IMR-90 (cell line): ENCODE results near the gene AP3M1. TPM values are rescaled to one million over a fixed set of nuclear protein-coding genes. Genes with fewer than 3 reads are reported as not detected.

Experiments used
- ATAC-seq: fragments of 200-7000 bp; cut with Tn5 transposase; 2 replicates; pipeline ENCODE4 v1.9.1; 2020; ENCODE audit warnings: low read depth, mild to moderate bottlenecking, moderate library complexity
- Bru-seq: library from RNA; stranded (reverse); fragments of 400-500 nt; gene quantifications from one replicate; lab custom pipeline; 2021; lab: Mats Ljungman, UMichigan
- BruChase-seq, 2 experiments: library from RNA; stranded (reverse); fragments of 400-500 nt; gene quantifications; one replicate each; lab custom pipeline; 2021; lab: Mats Ljungman, UMichigan
- BruUV-seq: library from RNA; stranded (reverse); fragments of 400-500 nt; replicated peaks from 2 replicates; lab custom pipeline; 2021; lab: Mats Ljungman, UMichigan
- CTCF ChIA-PET: fragments of 300-600 bp; formaldehyde crosslinking; extraction: SDS; loops from one replicate; lab custom pipeline; 2021; ENCODE audit warnings: antibody characterized with exemption; lab: Yijun Ruan, JAX
- POLR2A ChIA-PET: fragments of 300-600 bp; sonication (Branson Sonifier 250); formaldehyde crosslinking; loops from one replicate; lab custom pipeline; 2022; ENCODE audit warnings: antibody characterized with exemption; ENCODE audit not compliant: unreplicated experiment; lab: Charles Lee
- DNase-seq: peaks from one replicate; pipeline ENCODE4 v3.0.0; 2013
- H2AFZ ChIP-seq: replicated peaks from 2 replicates; pipeline ENCODE3; 2013; ENCODE audit warnings: low read length, mild to moderate bottlenecking; ENCODE audit not compliant: poor library complexity
- H2AK5ac ChIP-seq: 2 replicates; pipeline ENCODE4 v1.6.1; 2013; ENCODE audit warnings: low read depth, low read length, inconsistent platforms
- H2AK9ac ChIP-seq: replicated peaks from 2 replicates; pipeline ENCODE3; 2013; ENCODE audit warnings: mild to moderate bottlenecking, low read depth, low read length, moderate library complexity; ENCODE audit not compliant: poor library complexity
- H2BK120ac ChIP-seq: 2 replicates; pipeline ENCODE4 v1.6.1; 2013; ENCODE audit warnings: low read depth, low read length, inconsistent platforms
- H2BK15ac ChIP-seq: 3 replicates; pipeline ENCODE4 v1.6.1; 2013; ENCODE audit warnings: low read depth, low read length, inconsistent platforms
- H2BK20ac ChIP-seq: 2 replicates; pipeline ENCODE4 v1.6.1; 2013; ENCODE audit warnings: low read depth, mild to moderate bottlenecking, inconsistent platforms, low read length, moderate library complexity
- H2BK5ac ChIP-seq: 2 replicates; pipeline ENCODE4 v1.6.1; 2013; ENCODE audit warnings: mild to moderate bottlenecking, low read depth, low read length, inconsistent platforms; ENCODE audit not compliant: poor library complexity, severe bottlenecking
- H3K14ac ChIP-seq: replicated peaks from 2 replicates; pipeline ENCODE4 v1.6.1; 2013; ENCODE audit warnings: low read depth, low read length, inconsistent platforms
- H3K18ac ChIP-seq: 2 replicates; pipeline ENCODE4 v1.6.1; 2013; ENCODE audit warnings: low read depth, low read length, control low read depth
- H3K23ac ChIP-seq: 2 replicates; pipeline ENCODE4 v1.6.1; 2013; ENCODE audit warnings: low read depth, low read length, inconsistent platforms
- H3K27ac ChIP-seq: 2 replicates; pipeline ENCODE4 v1.5.1; 2013; ENCODE audit warnings: mild to moderate bottlenecking, control low read depth, low read length; ENCODE audit not compliant: insufficient read depth
- H3K27me3 ChIP-seq: 2 replicates; pipeline ENCODE4 v1.6.1; 2013; ENCODE audit warnings: low read length; ENCODE audit not compliant: control insufficient read depth, insufficient read depth
- H3K36me3 ChIP-seq: 2 replicates; pipeline ENCODE4 v1.6.1; 2013; ENCODE audit warnings: low read length, mixed read lengths; ENCODE audit not compliant: control insufficient read depth, insufficient read depth
- H3K4ac ChIP-seq: 2 replicates; pipeline ENCODE4 v1.6.1; 2013; ENCODE audit warnings: low read depth, low read length, inconsistent platforms
- H3K4me1 ChIP-seq: 2 replicates; pipeline ENCODE4 v1.6.1; 2013; ENCODE audit warnings: low read length, mixed read lengths; ENCODE audit not compliant: control insufficient read depth, insufficient read depth
- H3K4me2 ChIP-seq: 2 replicates; pipeline ENCODE4 v1.6.1; 2013; ENCODE audit warnings: low read depth, mild to moderate bottlenecking, control low read depth, low read length, moderate library complexity
- H3K4me3 ChIP-seq: 2 replicates; pipeline ENCODE4 v1.5.1; 2013; ENCODE audit warnings: low read depth, mild to moderate bottlenecking, control low read depth, low read length, moderate library complexity; ENCODE audit not compliant: insufficient read depth
- H3K56ac ChIP-seq: 2 replicates; pipeline ENCODE4 v1.6.1; 2013; ENCODE audit warnings: low read length, inconsistent platforms; ENCODE audit not compliant: insufficient read depth; ENCODE audit errors: extremely low read depth
- H3K79me1 ChIP-seq, 2 experiments: 2 replicates each; pipeline ENCODE4 v1.6.1; 2013; ENCODE audit warnings: low read length in 2 of 2, inconsistent platforms in 1 of 2, low read depth in 1 of 2
- H3K9ac ChIP-seq: 2 replicates; pipeline ENCODE4 v1.6.1; 2013; ENCODE audit warnings: low read depth, low read length, control low read depth
- H3K9me1 ChIP-seq: 2 replicates; pipeline ENCODE4 v1.6.1; 2013; ENCODE audit warnings: low read length, inconsistent platforms; ENCODE audit not compliant: insufficient read depth
- H3K9me3 ChIP-seq: 2 replicates; pipeline ENCODE4 v1.6.1; 2013; ENCODE audit warnings: low read length; ENCODE audit not compliant: control insufficient read depth, insufficient read depth
- H4K20me1 ChIP-seq: 2 replicates; pipeline ENCODE4 v1.6.1; 2013; ENCODE audit warnings: low read length, inconsistent platforms; ENCODE audit not compliant: insufficient read depth
- H4K5ac ChIP-seq: 2 replicates; pipeline ENCODE4 v1.6.1; 2013; ENCODE audit warnings: mild to moderate bottlenecking, low read depth, low read length, control low read depth
- H4K8ac ChIP-seq, 2 experiments: 2 replicates each; pipeline ENCODE4 v1.6.1; 2013; ENCODE audit warnings: low read depth in 2 of 2, low read length in 2 of 2, control low read depth in 1 of 2, inconsistent platforms in 1 of 2
- H4K91ac ChIP-seq: 2 replicates; pipeline ENCODE4 v1.6.1; 2013; ENCODE audit warnings: low read depth, low read length, inconsistent platforms; ENCODE audit not compliant: insufficient read depth
- POLR2A ChIP-seq: IDR thresholded peaks from 2 replicates; pipeline ENCODE4 v1.6.1; 2012; ENCODE audit warnings: mild to moderate bottlenecking, low read depth, low read length
- RCOR1 ChIP-seq: IDR thresholded peaks from 2 replicates; pipeline ENCODE4 v1.6.1; 2012; ENCODE audit warnings: mild to moderate bottlenecking, low read length, improper control_type of control experiment; ENCODE audit not compliant: insufficient replicate concordance
- WGBS, 2 experiments: methylation state at CpG; one replicate each; pipeline versions ENCODE4 v1.1.5 to v1.1.7; 2013; ENCODE audit warnings: missing lambda C conversion rate in 2 of 2; ENCODE audit not compliant: insufficient read length in 1 of 2; ENCODE audit errors: extremely low coverage in 2 of 2; 5-methylcytosine and 5-hydroxymethylcytosine counted together
- dilution Hi-C: fragments of 300-500 bp; cut with HindIII; formaldehyde crosslinking; loops from one replicate; pipeline ENCODE4 v1.14.3; 2018; ENCODE audit warnings: low sequenced_read_pairs; ENCODE audit not compliant: unreplicated experiment
- in situ Hi-C: fragments of 300-500 bp; cut with MboI; formaldehyde crosslinking; loops from 3 replicates; pipeline ENCODE4 v1.14.3; 2019; ENCODE audit warnings: low sequenced_read_pairs, inconsistent platforms, mixed read lengths
- intact Hi-C: fragments of 100-400 bp; cut with micrococcal nuclease; formaldehyde crosslinking; loops from 2 replicates; pipeline ENCODE4 v1.10.0; 2022
- long read RNA-seq: library from polyadenylated mRNA; unstranded; transcript quantifications from one replicate; pipeline ENCODE4 v2.0.0, GENCODE V29; 2021; ENCODE audit not compliant: unreplicated experiment
- polyA plus RNA-seq, 3 experiments: library from polyadenylated mRNA; depleted of rRNA; stranded (reverse); fragments of >200 nt; gene quantifications; 2 replicates each; pipeline ENCODE4 v1.2.3, GENCODE V29; 2012; ENCODE audit warnings: low replicate concordance in 1 of 3
- total RNA-seq: library from RNA; depleted of rRNA; stranded (reverse); fragments of >200 nt; gene quantifications from 2 replicates; pipeline ENCODE4 v1.2.3, GENCODE V29; 2012; rRNA removed

AP3M1 gene
- total RNA-seq: 46.4 and 50.8 TPM in 2 replicates
- polyA plus RNA-seq (2012; rRNA removed): 21.6 and 26.6 TPM in 2 replicates
- 5.7 and 10.3 TPM in 2 replicates for polyA plus RNA-seq (2012; cell fraction: cytosol; rRNA removed)
- 3.2 and 22.1 TPM in 2 replicates for polyA plus RNA-seq (2012; cell fraction: nucleus; rRNA removed; ENCODE audit: low replicate concordance)
- percentile 78 among the genes with signal in this experiment for Bru-seq, nascent RNA
- percentile 86 among the genes with signal in this experiment for BruChase-seq, experiment 1, labeled RNA remaining after a 6-hour chase
- BruChase-seq, experiment 2, labeled RNA remaining after a 2-hour chase: percentile 74 among the genes with signal in this experiment
- long read RNA-seq, full-length matches to known transcripts: 27 of 41 reads
- long read RNA-seq, partial matches to known transcripts: 1 of 41 reads
- long read RNA-seq, other reads (novel, unspliced or antisense): 13 of 41 reads

- H2AK5ac ChIP-seq: peak within 1 kb of the TSS; percentile 59
- peak within 1 kb of the TSS; percentile 95 for H2BK5ac ChIP-seq
- peaks cover 2% of the 10 kb centered on the region; the same call in 1 of the 2 replicates for H3K4me1 ChIP-seq
- no peak for DNase-seq
- peak within 1 kb of the TSS; percentile 83 for H3K14ac ChIP-seq
- dilution Hi-C loops: no loop called here
- H3K79me1 ChIP-seq: peaks cover 5 to 56% of the 10 kb centered on the region in 2 experiments
- no peaks in the 10 kb centered on the region for H3K27me3 ChIP-seq
- peak within 1 kb of the TSS; percentile 77 for H4K5ac ChIP-seq
- ChIA-PET CTCF (no interaction called here), POLR2A (interaction anchor here (0.9 kb wide), 1 partner anchor 13 kb away, joined by 3 read pairs; no protein-coding TSS in a partner anchor)
- H4K91ac ChIP-seq: peak within 1 kb of the TSS; percentile 83
- H3K9me1 ChIP-seq: peaks cover 4% of the 10 kb centered on the region; the same call in 1 of the 2 replicates
- H3K27ac ChIP-seq: peak within 1 kb of the TSS; percentile 71
- peak within 1 kb of the TSS; percentile 89 for H3K23ac ChIP-seq
- peak within 1 kb of the TSS; percentile 88 for H2BK120ac ChIP-seq
- peak; percentile 74 for ATAC-seq
- H3K9ac ChIP-seq: peak within 1 kb of the TSS; percentile 78
- in situ Hi-C loops: no loop called here
- peak within 1 kb of the TSS; percentile 99 for H3K4me2 ChIP-seq
- H2BK20ac ChIP-seq: peak within 1 kb of the TSS; percentile 33; the same call in 1 of the 2 replicates
- H3K36me3 ChIP-seq: no peaks in the 10 kb centered on the region
- H3K4ac ChIP-seq: peak within 1 kb of the TSS; percentile 78
- H2AK9ac ChIP-seq: peak within 1 kb of the TSS; percentile 80
- no peaks in the 10 kb centered on the region for H3K9me3 ChIP-seq
- peak within 1 kb of the TSS; percentile 74 for H3K4me3 ChIP-seq
- no TSS peak for BruUV-seq
- H3K18ac ChIP-seq: peak within 1 kb of the TSS; percentile 88
- peaks cover 10% of the 10 kb centered on the region; the same call in 1 of the 2 replicates for H4K20me1 ChIP-seq
- peak within 1 kb of the TSS; percentile 85 for H2BK15ac ChIP-seq
- TF ChIP-seq POLR2A (no peak), RCOR1 (no peak)
- H3K56ac ChIP-seq: peak within 1 kb of the TSS; percentile 95
- peak within 1 kb of the TSS; percentile 49 to 96 for H4K8ac ChIP-seq
- intact Hi-C loops: loop anchor here (5.0 kb wide), 3 partner anchors 42 to 82 kb away; no protein-coding TSS in a partner anchor
- 0% methylated on average over 2 of the region's 32 CpGs; no CpG with 5 or more reads in 1 of the 2 experiments for WGBS, 2 experiments
- H2AFZ ChIP-seq: peak within 1 kb of the TSS; percentile 93
These were observed at the start of gene AP3M1 for GRCh38 chr10:74150204-74150989. Gene AP3M1 (minus strand): TSS chr10:74150828. CDS start chr10:74138379, 12,449 bp downstream.
